Keratinocyte (primary cell): ENCODE measurements around the gene FRMPD2. TPM values are rescaled to one million over a fixed set of nuclear protein-coding genes. Genes with fewer than 3 reads are reported as not detected.
"Not testable (repeated sequence)": the region's sequence is repeated elsewhere in the genome, so short reads cannot be mapped to it uniquely, and the experiment has no call there.

ENCODE experiments used
- DNase-seq: peaks from one replicate; pipeline ENCODE4 v3.0.0-alpha.2; 2011; ENCODE audit warnings: low read depth, missing footprints, low spot score
- FAIRE-seq: peaks from 2 replicates; lab custom pipeline; 2011; peaks lifted over from hg19 to GRCh38; lab: Jason Lieb, UNC
- H2AFZ ChIP-seq: 2 replicates; pipeline ENCODE4 v1.6.0; 2012; ENCODE audit warnings: low read length, control low read depth, inconsistent platforms; ENCODE audit not compliant: control insufficient read depth
- H3K27ac ChIP-seq: 2 replicates; pipeline ENCODE4 v1.5.1; 2011; ENCODE audit warnings: low read length; ENCODE audit not compliant: control insufficient read depth, insufficient read depth
- H3K27me3 ChIP-seq: 3 replicates; pipeline ENCODE4 v1.6.0; 2011; ENCODE audit warnings: low read length; ENCODE audit not compliant: control insufficient read depth, insufficient read depth; ENCODE audit errors: extremely low read depth
- H3K36me3 ChIP-seq, 2 experiments: 2 replicates in 1 of 2; 3 replicates in 1 of 2; pipeline ENCODE4 v1.5.1; 2011; ENCODE audit warnings: low read length in 2 of 2, mild to moderate bottlenecking in 1 of 2; ENCODE audit not compliant: control insufficient read depth in 2 of 2, insufficient read depth in 2 of 2; ENCODE audit errors: extremely low read depth in 1 of 2
- H3K4me1 ChIP-seq: 3 replicates; pipeline ENCODE4 v1.5.1; 2011; ENCODE audit warnings: low read length; ENCODE audit not compliant: control insufficient read depth, insufficient read depth; ENCODE audit errors: extremely low read depth
- H3K4me2 ChIP-seq: 3 replicates; pipeline ENCODE4 v1.6.0; 2011; ENCODE audit warnings: low read depth, low read length; ENCODE audit not compliant: control insufficient read depth, insufficient read depth; ENCODE audit errors: extremely low read depth
- H3K4me3 ChIP-seq, 3 experiments: fragments of 200-600 bp in 1 of 3; sonication (generic) in 1 of 3; 2 replicates in 2 of 3; 3 replicates in 1 of 3; pipeline ENCODE4 v1.5.1; 2011 to 2016; ENCODE audit warnings: low read length in 3 of 3, mild to moderate bottlenecking in 3 of 3, control low read depth in 2 of 3, inconsistent platforms in 1 of 3, low read depth in 1 of 3, mixed read lengths in 1 of 3, mixed run types in 1 of 3, moderate library complexity in 1 of 3; ENCODE audit not compliant: control insufficient read depth in 2 of 3, insufficient read depth in 2 of 3; ENCODE audit errors: extremely low read depth in 1 of 3
- H3K79me2 ChIP-seq: 2 replicates; pipeline ENCODE4 v1.6.0; 2012; ENCODE audit warnings: low read length; ENCODE audit not compliant: control insufficient read depth, insufficient read depth
- H3K9ac ChIP-seq: 3 replicates; pipeline ENCODE4 v1.6.0; 2011; ENCODE audit warnings: low read length; ENCODE audit not compliant: control insufficient read depth, insufficient read depth; ENCODE audit errors: extremely low read depth
- H3K9me1 ChIP-seq: 3 replicates; pipeline ENCODE4 v1.6.0; 2011; ENCODE audit warnings: low read length; ENCODE audit not compliant: control insufficient read depth, insufficient read depth; ENCODE audit errors: extremely low read depth
- H3K9me3 ChIP-seq: 2 replicates; pipeline ENCODE4 v1.5.1; 2012; ENCODE audit warnings: low read depth, low read length; ENCODE audit not compliant: control insufficient read depth
- H4K20me1 ChIP-seq: 3 replicates; pipeline ENCODE4 v1.6.0; 2011; ENCODE audit warnings: low read length; ENCODE audit not compliant: control insufficient read depth, insufficient read depth; ENCODE audit errors: extremely low read depth
- CTCF ChIP-seq, 3 experiments: IDR thresholded peaks in 1 of 3; conservative IDR thresholded peaks in 1 of 3; optimal IDR thresholded peaks in 1 of 3; 2 replicates in 2 of 3; 3 replicates in 1 of 3; pipeline versions ENCODE3 to v1.5.1; 2011; ENCODE audit warnings: low read length in 3 of 3, mild to moderate bottlenecking in 3 of 3, moderate library complexity in 2 of 3, control low read depth in 1 of 3, inconsistent platforms in 1 of 3; ENCODE audit not compliant: insufficient read depth in 2 of 3; ENCODE audit errors: extremely low read depth in 1 of 3
- EZH2 ChIP-seq: IDR thresholded peaks from one replicate; pipeline ENCODE4 v1.6.1; 2012; ENCODE audit warnings: inconsistent platforms, mild to moderate bottlenecking, low read length, moderate library complexity
- dilution Hi-C: fragments of 300-500 bp; cut with MboI; formaldehyde crosslinking; loops from one replicate; pipeline ENCODE4 v1.7.0; 2020; ENCODE audit warnings: low sequenced_read_pairs; ENCODE audit not compliant: extremely low pct_ligation_motif_present
- polyA plus RNA-seq, 5 experiments: library from polyadenylated mRNA; depleted of rRNA in 3 of 5; stranded (reverse) in 3 of 5; stranded (forward) in 1 of 5; unstranded in 1 of 5; fragments of >200 nt; gene quantifications; 1 replicate in 1 of 5; 2 replicates in 3 of 5; 3 replicates in 1 of 5; pipeline versions ENCODE4 v1.2.1 to v1.2.3, GENCODE V29; 2011 to 2012; ENCODE audit warnings: missing spikeins in 2 of 5, low read depth in 1 of 5, low replicate concordance in 1 of 5

FRMPD2 gene
- polyA plus RNA-seq, 1 donor (not counting 4 experiments of a cell fraction or from before 2014, with no cell fraction given): not detected

- Histone ChIP-seq H3K4me3 (no peak overlapping the region), H3K9me3 (no peaks in the 10 kb centered on the region), H3K4me2 (no peak overlapping the region), H3K36me3 (no peaks in the 10 kb centered on the region), H3K9me1 (no peaks in the 10 kb centered on the region), H3K27me3 (peaks cover 12% of the 10 kb centered on the region), H3K9ac (no peak overlapping the region), H2AFZ (no peak overlapping the region), H3K27ac (no peak overlapping the region), H4K20me1 (no peaks in the 10 kb centered on the region), H3K4me1 (peaks cover under 1% of the 10 kb centered on the region), H3K79me2 (no peaks in the 10 kb centered on the region)
- FAIRE-seq (no peak), DNase-seq (no peak)
- dilution Hi-C loops: no loop called here
- TF ChIP-seq EZH2: no peak
- no peak for TF ChIP-seq CTCF (optimal IDR thresholded peaks at IDR 0.05 in 1 of 3, IDR thresholded peaks at IDR 0.05 in 1 of 3, conservative IDR thresholded peaks at IDR 0.05 in 1 of 3; ENCODE audit: extremely low read depth in 1 of 3, insufficient read depth in 2 of 3, low read length in 3 of 3)
These were observed 8.3 kb upstream of the FRMPD2 start for GRCh38 chr10:48282829-48283228.

GRCh38 chr10:48281697-48282096 is 7.2 kb upstream of the FRMPD2 start:
- H2AFZ ChIP-seq, H3K9me3 ChIP-seq, dilution Hi-C loops, H3K9ac ChIP-seq, H3K79me2 ChIP-seq, DNase-seq, H3K27ac ChIP-seq, H3K4me1 ChIP-seq, H3K4me3 ChIP-seq, H3K4me2 ChIP-seq, H3K36me3 ChIP-seq, FAIRE-seq, H4K20me1 ChIP-seq, H3K9me1 ChIP-seq: not testable (repeated sequence)
- H3K27me3 ChIP-seq: peaks cover 12% of the 10 kb centered on the region

- Histone ChIP-seq H3K4me3 (no peak overlapping the region), H3K27me3 (peaks cover 4% of the 10 kb centered on the region), H3K4me1 (no peaks in the 10 kb centered on the region), H3K9me3 (no peaks in the 10 kb centered on the region), H3K79me2 (no peaks in the 10 kb centered on the region), H3K4me2 (no peak overlapping the region), H3K9ac (no peak overlapping the region), H3K9me1 (no peaks in the 10 kb centered on the region), H4K20me1 (no peaks in the 10 kb centered on the region), H2AFZ (no peak overlapping the region), H3K36me3 (no peaks in the 10 kb centered on the region), H3K27ac (no peak overlapping the region)
- dilution Hi-C loops: no loop called here
- no peak for FAIRE-seq
- TF ChIP-seq EZH2 (no peak), CTCF (optimal IDR thresholded peaks at IDR 0.05 in 1 of 3, IDR thresholded peaks at IDR 0.05 in 1 of 3, conservative IDR thresholded peaks at IDR 0.05 in 1 of 3; ENCODE audit: extremely low read depth in 1 of 3, insufficient read depth in 2 of 3, low read length in 3 of 3) (no peak)
- DNase-seq: no peak
These were observed 4.7 kb upstream of the FRMPD2 start for GRCh38 chr10:48279081-48279751.
